ENCODE results near the gene CHST15.

The CHST15 gene

GRCh38 chr10:124015991-124016390 lies 77.4 kb downstream of the CHST15 start:
- no peaks in the 10 kb centered on the region for H3K36me3 ChIP-seq (ENCODE audit: insufficient read depth, low read length)
- no peaks in the 10 kb centered on the region for H3K27me3 ChIP-seq (ENCODE audit: insufficient read depth, low read length, poor library complexity, severe bottlenecking)
- H3K79me2 ChIP-seq (ENCODE audit: insufficient read depth, low read length) = no peaks in the 10 kb centered on the region
- H3F3A ChIP-seq (ENCODE audit: low read depth) = no peaks in the 10 kb centered on the region
- H3K4me3 ChIP-seq (ENCODE audit: low read length, poor library complexity, severe bottlenecking) = no peak overlapping the region
- H3K4me1 ChIP-seq (ENCODE audit: insufficient read depth, low read length, poor library complexity, severe bottlenecking) = no peaks in the 10 kb centered on the region
- TF ChIP-seq, protein P1, sequence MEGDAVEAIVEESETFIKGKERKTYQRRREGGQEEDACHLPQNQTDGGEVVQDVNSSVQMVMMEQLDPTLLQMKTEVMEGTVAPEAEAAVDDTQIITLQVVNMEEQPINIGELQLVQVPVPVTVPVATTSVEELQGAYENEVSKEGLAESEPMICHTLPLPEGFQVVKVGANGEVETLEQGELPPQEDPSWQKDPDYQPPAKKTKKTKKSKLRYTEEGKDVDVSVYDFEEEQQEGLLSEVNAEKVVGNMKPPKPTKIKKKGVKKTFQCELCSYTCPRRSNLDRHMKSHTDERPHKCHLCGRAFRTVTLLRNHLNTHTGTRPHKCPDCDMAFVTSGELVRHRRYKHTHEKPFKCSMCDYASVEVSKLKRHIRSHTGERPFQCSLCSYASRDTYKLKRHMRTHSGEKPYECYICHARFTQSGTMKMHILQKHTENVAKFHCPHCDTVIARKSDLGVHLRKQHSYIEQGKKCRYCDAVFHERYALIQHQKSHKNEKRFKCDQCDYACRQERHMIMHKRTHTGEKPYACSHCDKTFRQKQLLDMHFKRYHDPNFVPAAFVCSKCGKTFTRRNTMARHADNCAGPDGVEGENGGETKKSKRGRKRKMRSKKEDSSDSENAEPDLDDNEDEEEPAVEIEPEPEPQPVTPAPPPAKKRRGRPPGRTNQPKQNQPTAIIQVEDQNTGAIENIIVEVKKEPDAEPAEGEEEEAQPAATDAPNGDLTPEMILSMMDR (conservative IDR thresholded peaks at IDR 0.05; ENCODE audit: low read length) = no peak
- no peak for TF ChIP-seq EZH2phosphoT487 (IDR thresholded peaks at IDR 0.05; ENCODE audit: borderline replicate concordance)
- no peaks in the 10 kb centered on the region for H3K9me2 ChIP-seq (replicated peaks; ENCODE audit: low read depth, low read length)
- peaks cover 8% of the 10 kb centered on the region; the same call in 1 of the 2 replicates for H3K9me3 ChIP-seq (ENCODE audit: insufficient read depth, low read depth, low read length)
- no peak overlapping the region for H3K4me2 ChIP-seq (ENCODE audit: low read depth, low read length, poor library complexity, severe bottlenecking)
- no peak overlapping the region for H3K9ac ChIP-seq (ENCODE audit: low read depth, low read length, poor library complexity, severe bottlenecking)
- H4K20me1 ChIP-seq (ENCODE audit: insufficient read depth, low read length, poor library complexity, severe bottlenecking) = no peaks in the 10 kb centered on the region
- no peak overlapping the region for H2AFZ ChIP-seq (ENCODE audit: low read length)

GRCh38 chr10:124014416-124015154 lies 78.8 kb downstream of the CHST15 start:
- Histone ChIP-seq H3K4me3 (ENCODE audit: low read length, poor library complexity, severe bottlenecking) (no peak overlapping the region), H3K36me3 (ENCODE audit: insufficient read depth, low read length) (no peaks in the 10 kb centered on the region), H3K9me2 (replicated peaks; ENCODE audit: low read depth, low read length) (no peaks in the 10 kb centered on the region), H2AFZ (ENCODE audit: low read length) (no peak overlapping the region), H3K9me3 (ENCODE audit: insufficient read depth, low read depth, low read length) (peaks cover 8% of the 10 kb centered on the region; the same call in 1 of the 2 replicates), H3F3A (ENCODE audit: low read depth) (no peaks in the 10 kb centered on the region), H3K27me3 (ENCODE audit: insufficient read depth, low read length, poor library complexity, severe bottlenecking) (no peaks in the 10 kb centered on the region), H3K79me2 (ENCODE audit: insufficient read depth, low read length) (no peaks in the 10 kb centered on the region), H3K4me2 (ENCODE audit: low read depth, low read length, poor library complexity, severe bottlenecking) (no peak overlapping the region), H3K4me1 (ENCODE audit: insufficient read depth, low read length, poor library complexity, severe bottlenecking) (no peaks in the 10 kb centered on the region), H4K20me1 (ENCODE audit: insufficient read depth, low read length, poor library complexity, severe bottlenecking) (no peaks in the 10 kb centered on the region), H3K9ac (ENCODE audit: low read depth, low read length, poor library complexity, severe bottlenecking) (no peak overlapping the region)
- TF ChIP-seq, protein P1 (conservative IDR thresholded peaks at IDR 0.05; ENCODE audit: low read length) = no peak
- no peak for TF ChIP-seq EZH2phosphoT487 (IDR thresholded peaks at IDR 0.05; ENCODE audit: borderline replicate concordance)

DNA sequence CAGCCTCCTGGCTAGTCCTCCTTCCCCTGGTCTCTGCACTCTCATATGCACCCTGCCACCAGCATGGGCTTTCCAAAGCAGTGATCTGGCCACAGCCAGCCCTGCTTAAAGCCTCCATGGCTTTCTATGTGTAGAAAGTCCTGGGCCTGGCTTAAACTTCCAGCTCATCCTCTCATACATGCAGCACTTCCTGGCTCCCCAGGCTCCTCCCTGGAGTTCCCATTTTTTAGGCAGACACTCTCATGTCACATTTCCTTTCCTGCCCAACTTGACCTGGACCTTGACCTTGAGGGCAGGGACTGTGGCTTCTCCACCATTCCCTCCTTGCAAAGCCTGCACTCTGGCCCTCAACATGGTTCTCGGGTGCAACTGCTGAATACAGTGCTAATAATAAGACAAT lies 79.5 kb downstream of the CHST15 start:
- Histone ChIP-seq H3K4me1 (ENCODE audit: insufficient read depth, low read length, poor library complexity, severe bottlenecking) (no peaks in the 10 kb centered on the region), H3K9me2 (replicated peaks; ENCODE audit: low read depth, low read length) (no peaks in the 10 kb centered on the region), H3K4me2 (ENCODE audit: low read depth, low read length, poor library complexity, severe bottlenecking) (no peak overlapping the region), H3K9me3 (ENCODE audit: insufficient read depth, low read depth, low read length) (peaks cover 8% of the 10 kb centered on the region; the same call in 1 of the 2 replicates), H3K4me3 (ENCODE audit: low read length, poor library complexity, severe bottlenecking) (no peak overlapping the region), H3K36me3 (ENCODE audit: insufficient read depth, low read length) (no peaks in the 10 kb centered on the region), H3K27me3 (ENCODE audit: insufficient read depth, low read length, poor library complexity, severe bottlenecking) (no peaks in the 10 kb centered on the region), H3K79me2 (ENCODE audit: insufficient read depth, low read length) (no peaks in the 10 kb centered on the region), H4K20me1 (ENCODE audit: insufficient read depth, low read length, poor library complexity, severe bottlenecking) (no peaks in the 10 kb centered on the region), H3F3A (ENCODE audit: low read depth) (no peaks in the 10 kb centered on the region), H3K9ac (ENCODE audit: low read depth, low read length, poor library complexity, severe bottlenecking) (no peak overlapping the region), H2AFZ (ENCODE audit: low read length) (no peak overlapping the region)
- TF ChIP-seq, protein P1 (conservative IDR thresholded peaks at IDR 0.05; ENCODE audit: low read length) = no peak

Measured in Loucy (cell line).